SU-DHL-6 (cell line): ENCODE data around the gene ZFYVE1.

Experiments used
- H2AFZ ChIP-seq: fragments of 200-600 bp; sonication (generic); 2 replicates; pipeline ENCODE4 v1.6.1; 2014; ENCODE audit warnings: low read depth, mild to moderate bottlenecking, moderate library complexity, mixed read lengths, antibody characterized with exemption, low read length; ENCODE audit not compliant: severe bottlenecking
- H3F3A ChIP-seq: fragments of 200-600 bp; shearing (Covaris generic); 2 replicates; pipeline ENCODE4 v1.6.0; 2016; ENCODE audit warnings: antibody characterized with exemption, mild to moderate bottlenecking; ENCODE audit not compliant: insufficient read depth
- H3K27ac ChIP-seq: fragments of 200-600 bp; sonication (generic); 2 replicates; pipeline ENCODE4 v1.5.1; 2016; ENCODE audit warnings: low read depth, mild to moderate bottlenecking, low read length, moderate library complexity, mixed read lengths
- H3K27me3 ChIP-seq: fragments of 200-600 bp; sonication (generic), shearing (Covaris generic); 2 replicates; pipeline ENCODE4 v1.6.0; 2014; ENCODE audit warnings: mild to moderate bottlenecking, low read length
- H3K36me3 ChIP-seq: fragments of 200-600 bp; sonication (generic); 2 replicates; pipeline ENCODE4 v1.6.1; 2014; ENCODE audit warnings: mild to moderate bottlenecking, low read length, mixed read lengths
- H3K4me2 ChIP-seq: fragments of 300-600, 200-600 bp; shearing (Covaris generic), sonication (generic); 2 replicates; pipeline ENCODE4 v1.6.0; 2014; ENCODE audit warnings: low read length, low read depth, mild to moderate bottlenecking; ENCODE audit not compliant: poor library complexity, severe bottlenecking
- H3K4me3 ChIP-seq: fragments of 200-600 bp; sonication (generic); 2 replicates; pipeline ENCODE4 v1.5.1; 2014; ENCODE audit warnings: antibody characterized with exemption, low read length, mild to moderate bottlenecking, mixed read lengths; ENCODE audit not compliant: insufficient read depth, poor library complexity, severe bottlenecking
- H3K79me2 ChIP-seq: fragments of 200-600 bp; sonication (generic); 2 replicates; pipeline ENCODE4 v1.6.1; 2014; ENCODE audit warnings: mild to moderate bottlenecking, low read length, moderate library complexity; ENCODE audit not compliant: insufficient read depth
- H3K9ac ChIP-seq: fragments of 200-600 bp; sonication (generic); 2 replicates; pipeline ENCODE4 v1.7.0; 2014; ENCODE audit warnings: mild to moderate bottlenecking, low read length
- H3K9me2 ChIP-seq: fragments of 200-600 bp; sonication (generic); replicated peaks from 2 replicates; pipeline ENCODE4 v1.6.1; 2014; ENCODE audit warnings: low read length; ENCODE audit not compliant: insufficient read depth
- H3K9me3 ChIP-seq: fragments of 200-600 bp; sonication (generic); 2 replicates; pipeline ENCODE4 v1.6.1; 2014; ENCODE audit warnings: low read length, mixed read lengths; ENCODE audit not compliant: insufficient read depth
- H4K20me1 ChIP-seq: fragments of 200-600 bp; sonication (generic); 2 replicates; pipeline ENCODE4 v1.6.1; 2014; ENCODE audit warnings: low read depth, mild to moderate bottlenecking, antibody characterized with exemption, low read length, moderate library complexity, mixed read lengths
- CTCF ChIP-seq: fragments of 200-600 bp; sonication (generic); IDR thresholded peaks from one replicate; pipeline ENCODE4 v1.5.1; 2017; ENCODE audit warnings: antibody characterized with exemption, mild to moderate bottlenecking, low read length, moderate library complexity; ENCODE audit not compliant: insufficient read depth, poor library complexity, severe bottlenecking
- EZH2phosphoT487 ChIP-seq: fragments of 200-600 bp; sonication (generic), shearing (Covaris generic); conservative IDR thresholded peaks from 2 replicates; pipeline ENCODE4 v1.6.1; 2018; ENCODE audit warnings: mild to moderate bottlenecking, antibody characterized with exemption, low read length, moderate library complexity, mixed read lengths

Gene ZFYVE1

DNA sequence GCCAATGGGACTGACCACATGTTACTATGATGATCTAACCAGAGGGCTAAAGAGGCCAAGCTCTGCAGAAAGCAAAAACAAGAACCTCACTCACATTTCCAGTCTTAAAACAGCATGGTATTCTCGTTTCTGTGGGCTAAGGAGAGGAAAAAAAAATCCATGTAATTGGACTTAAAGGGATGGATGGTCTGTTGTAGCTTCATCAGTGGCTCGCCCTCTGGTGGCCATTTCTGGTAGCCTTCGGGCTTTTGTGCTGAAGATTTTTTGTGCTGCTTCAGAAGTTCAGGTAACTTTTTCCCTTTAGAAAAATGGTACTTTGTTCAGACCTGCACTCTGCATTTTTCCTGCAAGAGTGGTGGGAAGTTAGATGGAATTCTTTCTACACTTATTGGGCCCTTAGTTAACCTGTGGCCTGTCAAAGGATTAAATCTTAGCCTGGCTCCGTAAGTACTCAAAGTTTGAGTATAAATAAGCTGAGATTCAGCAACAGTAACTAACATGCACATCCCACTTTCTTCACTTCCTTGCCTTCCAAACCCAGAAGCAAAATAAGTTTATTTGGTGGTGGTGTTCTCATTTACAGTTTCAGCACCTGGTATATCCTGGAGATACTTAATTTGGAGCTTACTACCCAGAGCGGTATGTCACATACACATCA, 78.3 kb downstream of the ZFYVE1 start:
- 0 out of 2 replicates have a peak, but pooled peaks cover 5% of the 10 kb centered on the region for H3K36me3 ChIP-seq
- H3K27ac ChIP-seq, result no peak overlapping the region
- no peak overlapping the region for H3K4me3 ChIP-seq
- H3K4me2 ChIP-seq, result no peak overlapping the region
- no peaks in the 10 kb centered on the region for H3K79me2 ChIP-seq
- TF ChIP-seq CTCF (peak; percentile 89), EZH2phosphoT487 (no peak)
- no peaks in the 10 kb centered on the region for H4K20me1 ChIP-seq
- no peak overlapping the region for H3K9ac ChIP-seq
- H3F3A ChIP-seq, result no peaks in the 10 kb centered on the region
- H3K9me2 ChIP-seq, result no peaks in the 10 kb centered on the region
- H2AFZ ChIP-seq, result no peak overlapping the region
- no peaks in the 10 kb centered on the region for H3K9me3 ChIP-seq
- H3K27me3 ChIP-seq, result no peaks in the 10 kb centered on the region

DNA sequence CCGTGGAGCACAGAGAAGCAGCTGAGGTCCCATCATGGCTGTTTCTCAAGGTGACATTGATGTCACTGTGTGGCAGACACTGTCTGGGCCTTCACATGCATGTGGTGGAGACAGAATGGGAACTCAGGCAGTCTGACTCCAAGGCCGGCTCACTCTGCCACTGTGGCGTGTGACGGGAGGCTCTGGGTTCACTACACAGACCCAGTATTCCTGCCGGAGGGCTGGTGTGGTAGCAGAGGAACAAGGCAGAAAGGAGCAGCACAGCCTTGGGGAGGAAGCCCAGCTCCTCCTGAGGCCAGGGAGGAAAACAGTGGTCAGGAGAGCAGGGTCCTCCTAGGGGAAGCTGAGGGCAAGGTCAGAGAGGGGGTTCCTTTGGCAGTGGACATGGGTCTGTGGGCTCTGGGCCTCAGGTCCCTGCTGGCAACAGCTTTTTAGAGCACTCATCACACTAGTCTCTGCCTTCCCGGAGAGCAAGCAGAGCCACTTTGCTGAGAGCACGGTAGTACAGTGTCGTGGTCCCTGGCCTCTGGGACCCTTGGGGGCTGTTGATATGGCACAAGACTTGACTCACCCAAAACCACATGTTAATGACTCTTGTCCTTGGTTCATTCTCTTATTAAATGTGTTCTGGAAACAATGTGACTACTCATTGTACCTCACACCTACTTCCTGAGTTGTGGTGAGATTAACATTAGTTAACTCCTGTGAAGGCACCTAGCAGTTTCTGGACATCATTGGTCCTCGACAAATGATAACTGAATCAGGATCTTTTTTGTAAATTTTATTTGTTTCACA, 79.3 kb downstream of the ZFYVE1 start:
- H3K36me3 ChIP-seq, result 0 out of 2 replicates have a peak, but pooled peaks cover 5% of the 10 kb centered on the region
- TF ChIP-seq EZH2phosphoT487, result no peak
- no peak for TF ChIP-seq CTCF
- no peak overlapping the region for H3K4me2 ChIP-seq

GRCh38 chr14:72946491-72946890, 80.4 kb downstream of the ZFYVE1 start:
- Histone ChIP-seq H3K4me3 (no peak overlapping the region), H3K79me2 (no peaks in the 10 kb centered on the region), H3K36me3 (0 out of 2 replicates have a peak, but pooled peaks cover 5% of the 10 kb centered on the region), H3K9me2 (no peaks in the 10 kb centered on the region), H3F3A (no peaks in the 10 kb centered on the region), H3K27ac (no peak overlapping the region), H3K27me3 (no peaks in the 10 kb centered on the region), H4K20me1 (no peaks in the 10 kb centered on the region), H3K9me3 (no peaks in the 10 kb centered on the region), H3K4me2 (no peak overlapping the region), H3K9ac (no peak overlapping the region), H2AFZ (no peak overlapping the region)
- no peak for TF ChIP-seq CTCF
- TF ChIP-seq EZH2phosphoT487, result no peak

More for the DNA sequence above, 79.3 kb downstream of the ZFYVE1 start:
- Histone ChIP-seq H3K4me3 (no peak overlapping the region), H3K9me3 (no peaks in the 10 kb centered on the region), H3K27me3 (no peaks in the 10 kb centered on the region), H3K9me2 (no peaks in the 10 kb centered on the region), H4K20me1 (no peaks in the 10 kb centered on the region), H3F3A (no peaks in the 10 kb centered on the region), H3K9ac (no peak overlapping the region), H2AFZ (no peak overlapping the region), H3K27ac (no peak overlapping the region), H3K79me2 (no peaks in the 10 kb centered on the region)
